ENCODE results near the gene MARCHF2. TPM values are rescaled to one million over a fixed set of nuclear protein-coding genes. Genes with fewer than 3 reads are reported as not detected.

The MARCHF2 gene
- total and polyA plus RNA-seq, 5 donors from 2014 or later = 34.3 to 58.4 (median 51.6) TPM

DNA sequence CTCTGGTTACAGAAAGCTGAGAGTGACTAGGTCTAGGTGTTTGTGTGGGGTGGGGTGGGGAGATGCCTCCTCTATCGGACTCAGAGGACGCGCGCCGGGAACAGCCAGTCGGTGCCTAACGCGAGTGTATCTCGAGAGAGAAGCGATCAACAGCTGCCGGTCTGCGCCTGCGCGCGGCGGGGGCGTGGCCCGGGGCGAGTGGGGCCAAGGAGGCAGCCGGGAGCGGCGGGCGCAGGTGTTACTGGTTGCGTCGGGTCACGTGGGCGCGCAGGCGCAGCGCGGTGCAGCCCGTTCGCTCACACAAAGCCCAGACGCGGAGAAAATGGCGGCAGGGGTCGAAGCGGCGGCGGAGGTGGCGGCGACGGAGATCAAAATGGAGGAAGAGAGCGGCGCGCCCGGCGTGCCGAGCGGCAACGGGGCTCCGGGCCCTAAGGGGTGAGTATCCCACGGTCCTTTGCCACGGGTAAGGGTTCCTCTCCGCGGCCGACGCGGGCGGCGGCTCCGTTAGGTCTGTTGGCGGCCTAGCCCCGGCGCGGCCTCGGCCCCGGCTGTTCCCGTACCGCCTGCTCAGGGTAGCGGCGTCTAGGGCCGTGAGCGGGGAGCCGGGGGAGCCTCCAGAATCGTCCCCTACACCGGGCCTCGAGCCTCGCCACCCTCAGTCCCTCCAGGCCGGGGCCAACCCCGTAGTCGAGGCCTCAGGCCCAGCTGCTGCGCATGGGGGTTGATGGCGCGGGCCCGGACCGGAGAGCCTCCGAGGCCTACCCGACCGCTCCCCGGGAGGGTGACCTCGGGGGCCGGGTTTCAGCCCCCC, 31.8 kb downstream of the MARCHF2 start, which contains the start of gene HNRNPM:
Gene HNRNPM, plus strand, starts transcription at position 299 of the 811 bp plus-strand sequence. Its CDS starts 24 bp downstream, at position 323.
- Histone ChIP-seq H3K36me3 (ENCODE audit: control insufficient read depth, insufficient read depth, low read length) (peaks cover 18% of the 10 kb centered on the region), H3K4me1 (ENCODE audit: control insufficient read depth, insufficient read depth, low read length, poor library complexity, severe bottlenecking) (peaks cover 45% of the 10 kb centered on the region), H3K27ac (ENCODE audit: insufficient read depth, low read length, poor library complexity, severe bottlenecking) (peak within 1 kb of the TSS; percentile 95), H3K9me3 (ENCODE audit: control insufficient read depth in 2 of 2, low read length in 2 of 2) (no peaks in the 10 kb centered on the region), H3K27me3 (ENCODE audit: control insufficient read depth, insufficient read depth, low read length) (no peaks in the 10 kb centered on the region), H3K4me3 (ENCODE audit: low read depth, low read length) (peak within 1 kb of the TSS; percentile 90)
- H3K27ac Mint-ChIP-seq = peak within 1 kb of the TSS; percentile 99 to 100 (median 99)
- peak; percentile 93 to 95 for ATAC-seq (ENCODE audit: low read depth in 2 of 2)
- H3K27me3 Mint-ChIP-seq = peaks cover 4% of the 10 kb centered on the region
- H3K9me3 Mint-ChIP-seq = no peaks in the 10 kb centered on the region
- peaks cover 22% of the 10 kb centered on the region for H3K36me3 Mint-ChIP-seq
- peak within 1 kb of the TSS; percentile 96 to 99 (median 98) for H3K4me3 Mint-ChIP-seq
- peak; percentile 98 to 100 (median 100) for DNase-seq
- H3K4me1 Mint-ChIP-seq = peaks cover 24 to 50% (median 36%) of the 10 kb centered on the region in 4 donors

DNA sequence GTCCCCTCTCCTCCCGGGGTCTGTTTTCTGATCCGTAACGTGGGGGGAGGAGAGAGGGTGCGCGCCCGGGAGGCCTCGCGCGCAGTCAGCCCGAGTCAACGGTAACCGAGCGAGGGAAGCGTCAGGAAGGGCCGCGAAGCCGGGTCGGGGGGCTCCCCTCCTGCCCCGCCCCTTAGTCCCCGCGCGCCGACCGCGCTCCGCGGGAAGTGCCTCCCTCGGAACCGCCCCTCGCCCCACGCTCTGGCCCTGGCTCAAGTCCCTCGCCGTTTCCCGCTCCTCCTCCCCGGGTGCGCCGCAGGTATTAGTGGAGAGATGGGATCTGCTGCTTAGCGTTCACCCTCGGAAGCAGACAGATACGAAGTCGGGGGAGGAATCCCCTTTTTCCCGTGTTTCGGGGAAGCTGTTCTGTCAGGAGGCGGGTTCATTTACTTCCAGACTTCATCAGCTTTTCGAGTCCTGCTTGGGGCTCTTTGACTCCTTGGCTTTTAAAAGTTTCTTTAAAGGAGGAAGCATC, 32.4 kb downstream of the MARCHF2 start:
- no peaks in the 10 kb centered on the region for H3K9me3 ChIP-seq (ENCODE audit: control insufficient read depth in 2 of 2, low read length in 2 of 2)
- H3K4me3 Mint-ChIP-seq = peak overlapping the region; percentile 94 to 99 (median 98)
- H3K36me3 Mint-ChIP-seq = peaks cover 23% of the 10 kb centered on the region
- no peaks in the 10 kb centered on the region for H3K27me3 ChIP-seq (ENCODE audit: control insufficient read depth, insufficient read depth, low read length)
- H3K4me1 ChIP-seq (ENCODE audit: control insufficient read depth, insufficient read depth, low read length, poor library complexity, severe bottlenecking) = peaks cover 50% of the 10 kb centered on the region
- DNase-seq = peak in 2 of 3 donors; percentile 42 to 47
- peak overlapping the region; percentile 90 for H3K4me3 ChIP-seq (ENCODE audit: low read depth, low read length)
- H3K27me3 Mint-ChIP-seq = peaks cover 4% of the 10 kb centered on the region
- H3K4me1 Mint-ChIP-seq = peaks cover 27 to 56% (median 40%) of the 10 kb centered on the region in 4 donors
- H3K27ac Mint-ChIP-seq = peak overlapping the region; percentile 94 to 98 (median 96)
- no peaks in the 10 kb centered on the region for H3K9me3 Mint-ChIP-seq
- peak overlapping the region; percentile 95 for H3K27ac ChIP-seq (ENCODE audit: insufficient read depth, low read length, poor library complexity, severe bottlenecking)
- H3K36me3 ChIP-seq (ENCODE audit: control insufficient read depth, insufficient read depth, low read length) = peaks cover 21% of the 10 kb centered on the region
- no peak for ATAC-seq (ENCODE audit: low read depth in 2 of 2)

DNA sequence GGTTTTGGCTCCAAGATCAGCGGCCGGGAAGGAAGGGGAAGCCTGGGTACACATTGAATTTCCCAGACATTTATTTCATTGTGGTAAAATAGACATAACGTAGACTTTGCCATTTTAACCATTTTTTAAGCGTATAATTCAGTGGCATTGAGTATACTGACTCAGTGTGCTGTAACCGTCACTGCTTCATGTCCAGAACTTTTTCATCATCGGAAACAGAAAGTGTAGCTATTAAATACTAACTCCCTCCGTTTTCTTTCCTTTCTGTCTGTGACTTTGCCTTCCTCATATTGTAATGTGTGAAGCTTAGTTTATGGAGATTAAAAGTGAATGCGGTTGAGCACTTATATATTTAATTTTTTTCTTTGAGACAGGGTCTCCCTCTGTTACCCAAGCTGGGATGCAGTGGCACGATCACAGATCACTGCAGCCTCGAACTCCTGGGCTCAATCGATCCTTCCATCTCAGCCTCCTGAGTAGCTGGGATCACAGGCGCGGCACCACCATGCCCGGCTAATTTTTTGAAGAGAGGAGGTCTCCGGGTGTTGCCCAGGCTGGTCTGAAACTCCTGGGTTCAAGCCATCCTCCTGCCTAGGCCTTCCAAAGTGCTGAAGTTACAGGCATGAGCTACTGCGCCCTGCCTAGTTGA, 33.1 kb downstream of the MARCHF2 start:
- H3K36me3 ChIP-seq (ENCODE audit: control insufficient read depth, insufficient read depth, low read length) = peaks cover 21% of the 10 kb centered on the region
- Mint-ChIP-seq H3K36me3 (peaks cover 23% of the 10 kb centered on the region), H3K27ac (peak overlapping the region; percentile 94 to 98 (median 96)), H3K4me1 (peaks cover 28 to 62% (median 42%) of the 10 kb centered on the region in 4 donors), H3K9me3 (no peaks in the 10 kb centered on the region), H3K27me3 (peaks cover 3% of the 10 kb centered on the region), H3K4me3 (peak overlapping the region; percentile 94 to 99 (median 98))
- peak in 1 of 3 donors; percentile 18 for DNase-seq
- H3K9me3 ChIP-seq (ENCODE audit: control insufficient read depth in 2 of 2, low read length in 2 of 2) = no peaks in the 10 kb centered on the region
- H3K4me1 ChIP-seq (ENCODE audit: control insufficient read depth, insufficient read depth, low read length, poor library complexity, severe bottlenecking) = peaks cover 52% of the 10 kb centered on the region
- H3K27me3 ChIP-seq (ENCODE audit: control insufficient read depth, insufficient read depth, low read length) = no peaks in the 10 kb centered on the region
- H3K4me3 ChIP-seq (ENCODE audit: low read depth, low read length) = peak overlapping the region; percentile 90
- ATAC-seq (ENCODE audit: low read depth in 2 of 2) = no peak
- H3K27ac ChIP-seq (ENCODE audit: insufficient read depth, low read length, poor library complexity, severe bottlenecking) = peak overlapping the region; percentile 95

DNA sequence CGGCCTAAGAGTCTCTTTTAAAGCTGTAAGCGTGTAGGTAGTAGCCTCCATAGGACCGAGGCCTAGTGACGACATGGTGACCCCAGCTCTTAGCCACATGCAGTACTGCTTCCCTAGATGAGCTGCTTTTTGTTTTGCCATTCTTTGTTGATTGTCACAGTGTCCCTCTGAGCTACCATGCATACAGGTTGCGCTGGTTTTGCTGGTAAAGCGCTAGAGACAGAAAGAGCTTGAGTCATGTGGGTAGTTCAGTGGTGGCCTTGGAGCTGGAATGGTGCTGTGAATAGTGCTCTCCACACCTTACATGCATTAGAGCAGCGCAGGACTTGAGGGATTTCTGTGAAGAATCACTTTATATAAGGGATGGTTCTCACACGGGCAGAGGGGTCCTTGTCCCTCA, 36.7 kb downstream of the MARCHF2 start:
- Mint-ChIP-seq H3K27ac (peak overlapping the region in 2 of 3 donors; percentile 32 to 65), H3K4me1 (peaks cover 38 to 88% (median 68%) of the 10 kb centered on the region in 4 donors), H3K36me3 (peaks cover 29% of the 10 kb centered on the region), H3K9me3 (no peaks in the 10 kb centered on the region), H3K4me3 (peak overlapping the region; percentile 27 to 88 (median 64)), H3K27me3 (no peaks in the 10 kb centered on the region)
- Histone ChIP-seq H3K4me3 (ENCODE audit: low read depth, low read length) (peak overlapping the region; percentile 66), H3K27me3 (ENCODE audit: control insufficient read depth, insufficient read depth, low read length) (no peaks in the 10 kb centered on the region), H3K9me3 (ENCODE audit: control insufficient read depth in 2 of 2, low read length in 2 of 2) (no peaks in the 10 kb centered on the region), H3K36me3 (ENCODE audit: control insufficient read depth, insufficient read depth, low read length) (peaks cover 40% of the 10 kb centered on the region), H3K27ac (ENCODE audit: insufficient read depth, low read length, poor library complexity, severe bottlenecking) (no peak overlapping the region), H3K4me1 (ENCODE audit: control insufficient read depth, insufficient read depth, low read length, poor library complexity, severe bottlenecking) (peaks cover 88% of the 10 kb centered on the region)
- ATAC-seq (ENCODE audit: low read depth in 2 of 2) (no peak), DNase-seq (no peak)

DNA sequence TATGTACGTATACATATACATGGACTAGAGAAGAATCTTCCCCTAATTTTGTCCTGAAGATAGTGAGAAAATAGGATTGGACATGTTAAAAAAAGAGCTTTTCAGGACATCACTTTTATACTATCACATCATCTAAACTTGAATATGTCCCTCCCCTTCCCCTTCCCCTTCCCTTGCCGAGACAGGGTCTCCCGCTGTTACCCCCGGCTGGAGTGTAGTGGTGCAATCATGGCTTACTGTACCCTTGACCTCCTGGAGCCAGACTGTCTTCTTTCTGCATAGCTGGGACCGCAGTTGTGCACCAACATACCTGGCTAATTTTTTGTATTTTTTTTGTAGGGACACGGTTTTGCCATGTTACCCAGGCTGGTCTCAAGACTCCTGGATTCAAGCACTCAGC, 38.3 kb downstream of the MARCHF2 start:
- Histone ChIP-seq H3K27ac (ENCODE audit: insufficient read depth, low read length, poor library complexity, severe bottlenecking) (no peak overlapping the region), H3K9me3 (ENCODE audit: control insufficient read depth in 2 of 2, low read length in 2 of 2) (no peaks in the 10 kb centered on the region), H3K36me3 (ENCODE audit: control insufficient read depth, insufficient read depth, low read length) (peaks cover 48% of the 10 kb centered on the region), H3K4me3 (ENCODE audit: low read depth, low read length) (peak overlapping the region; percentile 47), H3K27me3 (ENCODE audit: control insufficient read depth, insufficient read depth, low read length) (no peaks in the 10 kb centered on the region), H3K4me1 (ENCODE audit: control insufficient read depth, insufficient read depth, low read length, poor library complexity, severe bottlenecking) (peaks cover 86% of the 10 kb centered on the region)
- ATAC-seq (ENCODE audit: low read depth in 2 of 2) (no peak), DNase-seq (no peak)
- peak overlapping the region in 3 of 4 donors; percentile 63 to 75 (median 68) for H3K4me3 Mint-ChIP-seq
- peaks cover 35% of the 10 kb centered on the region for H3K36me3 Mint-ChIP-seq
- peak overlapping the region in 1 of 3 donors; percentile 65 for H3K27ac Mint-ChIP-seq
- peaks cover 33 to 94% (median 72%) of the 10 kb centered on the region in 4 donors for H3K4me1 Mint-ChIP-seq
- no peaks in the 10 kb centered on the region for H3K27me3 Mint-ChIP-seq
- H3K9me3 Mint-ChIP-seq = no peaks in the 10 kb centered on the region

DNA sequence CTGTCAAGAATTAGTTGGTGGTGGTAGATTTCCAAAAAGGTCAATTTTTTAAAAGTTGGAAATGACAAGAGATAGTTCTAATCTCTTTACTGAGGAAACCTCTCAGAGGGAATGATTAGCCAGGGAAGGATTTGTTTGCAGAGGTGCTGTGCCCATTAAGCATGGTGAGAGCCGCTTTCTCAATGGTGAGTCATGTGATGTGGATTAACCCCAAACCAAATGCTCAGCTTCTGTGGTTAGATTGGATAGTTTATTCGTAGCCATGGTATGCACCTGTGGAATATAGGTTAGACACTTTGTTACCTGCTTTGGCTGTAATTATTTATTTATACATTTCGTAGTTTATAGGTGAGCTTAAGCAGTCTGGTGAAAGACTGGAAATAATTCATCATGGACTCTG, 38.8 kb downstream of the MARCHF2 start:
- H3K4me3 Mint-ChIP-seq = peak overlapping the region; percentile 44 to 75 (median 66)
- H3K36me3 Mint-ChIP-seq = peaks cover 38% of the 10 kb centered on the region
- H3K27me3 Mint-ChIP-seq = no peaks in the 10 kb centered on the region
- H3K9me3 Mint-ChIP-seq = no peaks in the 10 kb centered on the region
- Histone ChIP-seq H3K27ac (ENCODE audit: insufficient read depth, low read length, poor library complexity, severe bottlenecking) (no peak overlapping the region), H3K27me3 (ENCODE audit: control insufficient read depth, insufficient read depth, low read length) (no peaks in the 10 kb centered on the region), H3K4me3 (ENCODE audit: low read depth, low read length) (peak overlapping the region; percentile 47), H3K4me1 (ENCODE audit: control insufficient read depth, insufficient read depth, low read length, poor library complexity, severe bottlenecking) (peaks cover 83% of the 10 kb centered on the region), H3K9me3 (ENCODE audit: control insufficient read depth in 2 of 2, low read length in 2 of 2) (no peaks in the 10 kb centered on the region), H3K36me3 (ENCODE audit: control insufficient read depth, insufficient read depth, low read length) (peaks cover 48% of the 10 kb centered on the region)
- peak overlapping the region in 1 of 3 donors; percentile 65 for H3K27ac Mint-ChIP-seq
- H3K4me1 Mint-ChIP-seq = peaks cover 32 to 94% (median 74%) of the 10 kb centered on the region in 4 donors
- DNase-seq = no peak
- no peak for ATAC-seq (ENCODE audit: low read depth in 2 of 2)

DNA sequence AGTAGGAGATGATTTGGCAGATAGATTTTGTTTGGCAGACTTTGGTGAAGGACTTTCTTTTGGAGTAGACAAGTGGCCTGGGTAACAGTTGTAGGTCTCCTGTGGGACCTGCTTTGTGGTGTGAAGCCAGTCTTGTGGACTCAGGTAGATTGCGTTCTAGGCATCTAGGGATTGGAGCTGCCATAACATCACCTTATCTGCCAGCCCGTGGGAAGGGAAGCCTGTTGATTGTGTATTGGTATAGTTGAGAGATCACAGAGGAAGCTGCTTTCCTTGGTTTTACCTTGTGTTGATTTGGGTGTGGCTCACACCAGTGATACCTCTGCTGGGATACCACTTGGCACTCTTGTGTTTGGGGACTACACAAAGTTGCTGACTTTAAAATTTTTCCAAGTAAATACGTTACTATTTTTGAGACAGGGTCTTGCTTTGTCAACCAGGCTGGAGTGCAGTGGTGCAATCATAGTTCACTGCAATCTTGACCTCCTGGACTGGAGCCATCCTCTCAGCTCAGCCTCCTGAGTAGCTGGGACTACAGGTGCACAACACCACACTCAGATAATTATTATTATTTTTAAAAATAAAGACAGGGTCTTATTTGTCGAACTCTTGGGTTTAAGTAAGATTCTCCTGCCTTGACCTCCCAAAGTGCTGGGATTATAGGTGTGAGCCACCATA, 39.5 kb downstream of the MARCHF2 start:
- Histone ChIP-seq H3K9me3 (ENCODE audit: control insufficient read depth in 2 of 2, low read length in 2 of 2) (no peaks in the 10 kb centered on the region), H3K36me3 (ENCODE audit: control insufficient read depth, insufficient read depth, low read length) (peaks cover 51% of the 10 kb centered on the region), H3K27me3 (ENCODE audit: control insufficient read depth, insufficient read depth, low read length) (no peaks in the 10 kb centered on the region), H3K27ac (ENCODE audit: insufficient read depth, low read length, poor library complexity, severe bottlenecking) (peak overlapping the region; percentile 43), H3K4me3 (ENCODE audit: low read depth, low read length) (peak overlapping the region; percentile 47), H3K4me1 (ENCODE audit: control insufficient read depth, insufficient read depth, low read length, poor library complexity, severe bottlenecking) (peaks cover 81% of the 10 kb centered on the region)
- Mint-ChIP-seq H3K4me1 (peaks cover 30 to 94% (median 73%) of the 10 kb centered on the region in 4 donors), H3K36me3 (peaks cover 33% of the 10 kb centered on the region), H3K27ac (peak overlapping the region in 2 of 3 donors; percentile 33 to 65), H3K9me3 (no peaks in the 10 kb centered on the region), H3K4me3 (peak overlapping the region; percentile 48 to 68 (median 61)), H3K27me3 (no peaks in the 10 kb centered on the region)
- DNase-seq (no peak), ATAC-seq (ENCODE audit: low read depth in 2 of 2) (no peak)
